Measurements from ENCODE around the gene IL33.

IL33 gene

DNA sequence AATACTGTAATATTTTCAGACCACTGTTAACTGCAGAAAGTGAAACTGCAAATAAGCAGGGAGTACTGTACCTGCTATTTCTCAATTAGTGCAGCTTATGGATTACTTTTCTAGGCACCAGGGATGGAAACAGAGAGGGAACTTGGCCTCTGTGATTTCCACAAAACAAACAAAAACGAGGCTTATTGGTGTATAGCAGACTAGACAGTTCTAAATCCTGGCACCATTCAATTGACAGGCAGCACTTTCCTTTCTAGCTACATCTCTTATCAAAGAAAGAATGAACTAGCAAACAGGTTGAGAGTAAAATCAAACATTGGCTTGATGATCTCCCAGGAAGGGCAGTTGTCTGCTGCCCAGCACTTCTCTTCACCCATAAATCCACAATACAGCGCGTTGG lies 16.0 kb upstream of the IL33 start:
- Mint-ChIP-seq H3K27ac (no peak overlapping the region), H3K4me3 (no peak overlapping the region), H3K27me3 (peaks cover 17% of the 10 kb centered on the region), H3K4me1 (ENCODE audit: low read depth) (no peaks in the 10 kb centered on the region), H3K36me3 (no peaks in the 10 kb centered on the region), H3K9me3 (ENCODE audit: low read depth) (no peaks in the 10 kb centered on the region)

DNA sequence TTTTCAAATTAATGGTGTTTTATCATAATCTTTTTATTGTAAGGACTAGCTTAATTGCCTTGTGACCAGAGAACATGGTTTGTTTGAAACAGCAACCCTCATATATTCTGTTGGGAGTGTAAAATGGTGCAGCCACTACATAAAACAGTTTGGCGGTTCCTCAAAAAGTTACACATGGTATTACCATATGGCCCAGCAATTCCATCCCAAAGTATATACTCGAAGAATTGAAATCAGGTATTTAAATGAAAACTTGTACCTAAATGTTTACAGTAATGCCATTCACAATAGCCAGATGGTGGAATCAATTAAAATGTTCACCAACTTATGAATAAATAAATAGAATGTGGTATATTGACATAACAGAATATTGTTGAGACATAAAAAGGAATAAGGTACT lies 14.8 kb upstream of the IL33 start:
- H3K27me3 Mint-ChIP-seq: peaks cover 17% of the 10 kb centered on the region
- H3K27ac Mint-ChIP-seq: no peak overlapping the region
- H3K4me1 Mint-ChIP-seq (ENCODE audit: low read depth): no peaks in the 10 kb centered on the region
- no peaks in the 10 kb centered on the region for H3K9me3 Mint-ChIP-seq (ENCODE audit: low read depth)
- H3K4me3 Mint-ChIP-seq: no peak overlapping the region
- H3K36me3 Mint-ChIP-seq: no peaks in the 10 kb centered on the region

DNA sequence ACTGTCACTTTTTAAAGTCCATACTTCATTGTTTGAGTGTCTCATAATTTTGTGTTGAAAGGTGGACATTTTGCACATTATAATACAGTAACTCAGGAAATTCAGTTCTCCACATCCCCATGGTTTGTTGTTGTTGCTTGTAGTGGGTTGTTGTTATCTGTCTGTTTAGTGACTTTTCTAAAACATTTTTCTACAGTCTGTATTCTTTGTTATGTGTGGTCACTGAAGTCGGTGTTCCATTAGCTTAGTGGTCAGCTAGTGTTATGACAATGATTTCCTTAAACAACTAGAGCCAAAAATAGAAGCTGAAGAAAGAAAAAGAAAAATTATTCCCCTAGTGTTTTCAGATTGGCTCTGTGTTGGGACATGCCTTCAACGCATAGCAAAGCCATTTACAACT lies 5.6 kb upstream of the IL33 start:
- Mint-ChIP-seq H3K9me3 (ENCODE audit: low read depth) (peaks cover 29% of the 10 kb centered on the region), H3K36me3 (peaks cover 2% of the 10 kb centered on the region)

DNA sequence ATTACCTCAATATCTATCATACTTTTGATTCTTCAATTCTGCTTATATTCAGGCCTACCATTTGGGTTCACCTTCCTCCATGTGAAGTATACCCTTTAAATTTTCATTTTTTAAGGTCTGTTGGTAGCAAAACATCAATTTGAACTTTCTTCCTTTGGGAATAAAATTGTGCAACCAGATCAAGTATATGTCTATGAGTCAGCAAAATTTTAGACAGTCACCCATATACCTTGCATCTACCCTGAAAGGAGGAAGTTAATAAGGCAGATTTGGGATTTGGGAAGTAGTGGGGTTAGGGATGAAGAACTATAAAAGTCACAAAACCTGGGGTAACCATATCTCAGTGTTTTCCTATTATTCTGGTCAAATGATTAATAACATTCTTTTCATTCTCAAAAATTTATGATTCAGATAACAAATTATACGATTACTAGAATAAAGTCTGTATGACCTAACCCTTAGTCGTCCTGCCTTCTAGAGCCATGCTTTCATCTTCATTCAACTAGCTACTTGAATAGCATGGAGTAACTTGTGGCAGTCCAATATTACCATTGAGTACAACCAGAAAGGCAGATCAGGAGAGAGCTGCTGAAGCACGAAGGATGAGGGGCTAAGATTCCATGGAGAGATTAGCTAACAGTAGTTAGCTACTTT lies 2.8 kb upstream of the IL33 start:
- Mint-ChIP-seq H3K4me3 (no peak overlapping the region), H3K27me3 (peaks cover 20% of the 10 kb centered on the region), H3K27ac (no peak overlapping the region), H3K9me3 (ENCODE audit: low read depth) (peaks cover 27% of the 10 kb centered on the region), H3K36me3 (peaks cover 2% of the 10 kb centered on the region), H3K4me1 (ENCODE audit: low read depth) (no peaks in the 10 kb centered on the region)

More for the DNA sequence above, 5.6 kb upstream of the IL33 start:
- no peak overlapping the region for H3K27ac Mint-ChIP-seq
- H3K4me3 Mint-ChIP-seq: no peak overlapping the region
- peaks cover 9% of the 10 kb centered on the region for H3K27me3 Mint-ChIP-seq
- no peaks in the 10 kb centered on the region for H3K4me1 Mint-ChIP-seq (ENCODE audit: low read depth)

DNA sequence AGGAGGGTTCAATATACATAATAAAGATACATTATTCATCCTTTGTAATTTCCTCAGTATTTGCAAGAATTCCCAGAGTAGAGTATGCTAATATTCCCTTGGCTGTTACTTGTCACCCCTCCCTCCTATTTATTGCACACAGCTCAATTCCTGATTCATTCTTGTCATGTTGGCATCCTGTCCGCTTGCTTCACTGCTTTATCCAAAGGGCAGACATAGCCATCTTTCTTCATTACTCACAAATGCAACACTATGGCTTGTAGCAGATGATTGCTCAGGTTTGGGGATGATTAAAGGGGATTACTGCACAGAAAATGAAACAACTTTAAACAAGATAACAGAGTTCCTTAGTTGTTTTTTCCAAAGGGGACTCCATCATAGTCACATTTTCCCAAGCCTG lies 1.2 kb upstream of the IL33 start:
- H3K27me3 Mint-ChIP-seq: peaks cover 23% of the 10 kb centered on the region
- no peak overlapping the region for H3K27ac Mint-ChIP-seq
- peaks cover 2% of the 10 kb centered on the region for H3K36me3 Mint-ChIP-seq
- H3K4me1 Mint-ChIP-seq (ENCODE audit: low read depth): no peaks in the 10 kb centered on the region
- peaks cover 18% of the 10 kb centered on the region for H3K9me3 Mint-ChIP-seq (ENCODE audit: low read depth)
- no peak overlapping the region for H3K4me3 Mint-ChIP-seq

DNA sequence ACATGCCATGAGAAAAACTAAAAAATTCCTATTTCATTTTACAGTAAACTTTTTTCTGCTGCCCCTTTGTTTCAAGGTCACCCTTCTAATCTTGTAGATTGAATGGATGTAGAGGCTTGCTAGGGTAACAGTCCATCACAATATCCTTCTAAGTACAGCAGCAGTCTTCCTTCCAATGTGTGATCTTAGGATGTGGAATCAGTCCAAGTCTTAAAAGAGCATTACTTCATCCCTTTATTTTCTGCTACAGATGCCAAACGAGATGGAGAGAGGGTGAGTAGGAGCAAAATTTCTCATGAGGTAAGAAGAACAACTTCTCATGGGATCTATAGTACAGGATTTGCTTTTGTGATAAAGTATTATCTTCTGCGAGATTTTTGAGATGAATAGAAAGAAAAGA lies 704 bp upstream of the IL33 start:
- H3K4me3 Mint-ChIP-seq: no peak overlapping the region
- H3K27me3 Mint-ChIP-seq: peaks cover 23% of the 10 kb centered on the region
- H3K36me3 Mint-ChIP-seq: peaks cover 2% of the 10 kb centered on the region
- H3K4me1 Mint-ChIP-seq (ENCODE audit: low read depth): no peaks in the 10 kb centered on the region
- H3K9me3 Mint-ChIP-seq (ENCODE audit: low read depth): peaks cover 15% of the 10 kb centered on the region
- no peak overlapping the region for H3K27ac Mint-ChIP-seq

DNA sequence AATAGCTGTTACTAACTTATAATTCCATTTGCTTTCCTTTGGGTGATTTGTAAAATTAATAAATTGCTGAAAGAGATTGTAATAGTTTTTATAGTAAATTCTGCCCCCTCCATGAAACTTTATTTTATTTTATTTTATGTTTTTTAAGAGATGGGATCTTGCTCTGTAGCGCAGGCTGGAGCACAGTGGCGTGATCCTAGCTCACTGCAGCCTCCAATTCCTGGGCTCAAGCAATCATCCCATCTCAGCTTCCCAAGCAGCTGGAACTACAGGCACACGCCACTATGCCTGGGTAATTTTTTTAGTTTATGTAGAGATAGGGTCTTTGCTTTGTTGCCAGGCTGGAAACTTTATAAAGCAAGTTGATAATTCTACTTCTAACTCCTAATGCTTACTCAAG lies 395 bp downstream of the IL33 start:
- peaks cover 26% of the 10 kb centered on the region for H3K27me3 Mint-ChIP-seq
- H3K4me3 Mint-ChIP-seq: no peak overlapping the region
- no peaks in the 10 kb centered on the region for H3K4me1 Mint-ChIP-seq (ENCODE audit: low read depth)
- H3K27ac Mint-ChIP-seq: no peak overlapping the region
- H3K36me3 Mint-ChIP-seq: peaks cover 2% of the 10 kb centered on the region
- H3K9me3 Mint-ChIP-seq (ENCODE audit: low read depth): peaks cover 4% of the 10 kb centered on the region

DNA sequence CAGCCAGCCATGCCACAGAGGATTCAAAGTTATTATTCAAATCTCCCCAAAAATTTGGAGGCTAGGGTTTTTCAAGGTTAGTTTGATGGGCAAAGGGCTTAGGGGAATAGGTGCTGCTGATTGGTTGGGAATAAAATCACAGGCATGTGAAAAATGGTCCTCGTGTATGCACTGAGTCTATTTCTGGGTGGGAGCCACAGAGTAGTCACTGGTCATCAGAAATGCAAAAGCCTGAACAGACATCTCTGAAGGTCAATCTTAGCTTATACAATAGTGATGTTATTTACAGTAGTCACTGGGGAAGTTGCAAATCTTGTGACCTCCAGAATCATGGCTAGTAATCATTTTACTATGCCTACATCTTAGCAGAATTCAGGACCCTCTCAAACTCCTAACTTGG lies 1.3 kb downstream of the IL33 start:
- Mint-ChIP-seq H3K27ac (no peak overlapping the region), H3K27me3 (peaks cover 26% of the 10 kb centered on the region)

DNA sequence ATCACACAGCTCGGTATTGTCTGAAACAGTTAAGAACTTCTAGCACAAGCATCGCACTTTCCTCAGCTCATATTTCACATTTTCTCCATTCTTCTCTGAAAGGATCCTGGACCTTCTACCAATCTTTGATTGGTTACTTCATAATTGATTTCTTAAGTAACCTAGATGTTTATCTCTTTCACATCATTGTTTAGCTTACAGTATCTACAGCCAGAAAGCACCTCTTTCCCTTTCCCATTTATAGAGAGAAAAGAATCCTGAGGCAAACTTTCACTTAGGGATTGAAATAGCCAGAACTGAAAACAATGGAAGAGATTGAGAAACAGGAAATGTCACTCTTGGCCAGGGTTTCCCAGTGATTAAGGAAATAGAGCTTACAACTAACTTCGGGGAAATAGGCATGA lies 2.5 kb downstream of the IL33 start:
- H3K27me3 Mint-ChIP-seq: peaks cover 24% of the 10 kb centered on the region
- no peaks in the 10 kb centered on the region for H3K9me3 Mint-ChIP-seq (ENCODE audit: low read depth)
- no peaks in the 10 kb centered on the region for H3K4me1 Mint-ChIP-seq (ENCODE audit: low read depth)
- H3K4me3 Mint-ChIP-seq: no peak overlapping the region
- H3K36me3 Mint-ChIP-seq: no peaks in the 10 kb centered on the region
- H3K27ac Mint-ChIP-seq: no peak overlapping the region

More for the DNA sequence above, 1.3 kb downstream of the IL33 start:
- H3K36me3 Mint-ChIP-seq: peaks cover 2% of the 10 kb centered on the region
- H3K9me3 Mint-ChIP-seq (ENCODE audit: low read depth): no peaks in the 10 kb centered on the region
- H3K4me1 Mint-ChIP-seq (ENCODE audit: low read depth): no peaks in the 10 kb centered on the region
- no peak overlapping the region for H3K4me3 Mint-ChIP-seq

DNA sequence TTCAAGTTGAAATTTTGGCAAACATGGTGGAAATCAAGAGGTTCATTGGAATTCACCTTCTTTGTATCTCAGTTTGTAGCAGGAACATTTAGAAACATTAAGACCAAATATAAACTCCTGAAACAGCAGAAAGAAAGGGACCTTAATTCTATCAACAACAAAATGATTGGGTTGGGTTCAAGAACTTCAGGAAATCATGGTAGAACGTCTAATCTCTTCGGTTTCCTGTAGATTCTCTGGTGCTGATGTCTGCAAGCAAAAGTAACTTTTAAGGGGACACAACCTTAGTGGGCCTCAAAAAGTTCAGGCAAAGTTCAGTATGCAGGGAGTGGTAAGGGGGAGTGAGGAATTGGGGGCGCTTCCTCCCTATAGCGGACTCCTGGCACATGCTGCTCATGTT lies 3.4 kb downstream of the IL33 start:
- Mint-ChIP-seq H3K9me3 (ENCODE audit: low read depth) (no peaks in the 10 kb centered on the region), H3K27me3 (peaks cover 22% of the 10 kb centered on the region), H3K27ac (no peak overlapping the region), H3K36me3 (no peaks in the 10 kb centered on the region), H3K4me3 (no peak overlapping the region), H3K4me1 (ENCODE audit: low read depth) (no peaks in the 10 kb centered on the region)

DNA sequence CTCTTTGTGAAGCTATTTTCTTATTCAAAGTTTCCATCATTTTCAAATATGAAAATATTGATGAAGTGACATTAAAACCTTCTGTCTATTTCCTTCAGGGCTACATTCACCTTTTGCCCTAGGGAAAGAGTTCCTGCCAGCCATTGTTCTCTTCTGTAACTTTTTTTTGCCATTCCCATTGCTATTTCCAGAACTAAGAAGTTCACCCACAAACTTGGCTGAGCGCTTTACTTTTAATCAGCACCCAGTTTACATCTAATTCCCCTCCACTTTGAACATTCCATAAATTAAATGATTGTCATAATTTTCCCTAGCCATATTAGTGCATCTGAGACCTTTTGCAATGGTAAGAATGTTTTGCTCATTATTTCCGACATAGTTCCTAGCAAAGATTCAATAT lies 4.4 kb downstream of the IL33 start:
- Mint-ChIP-seq H3K27ac (no peak overlapping the region), H3K9me3 (ENCODE audit: low read depth) (no peaks in the 10 kb centered on the region), H3K4me1 (ENCODE audit: low read depth) (no peaks in the 10 kb centered on the region), H3K4me3 (no peak overlapping the region), H3K27me3 (peaks cover 18% of the 10 kb centered on the region), H3K36me3 (no peaks in the 10 kb centered on the region)

DNA sequence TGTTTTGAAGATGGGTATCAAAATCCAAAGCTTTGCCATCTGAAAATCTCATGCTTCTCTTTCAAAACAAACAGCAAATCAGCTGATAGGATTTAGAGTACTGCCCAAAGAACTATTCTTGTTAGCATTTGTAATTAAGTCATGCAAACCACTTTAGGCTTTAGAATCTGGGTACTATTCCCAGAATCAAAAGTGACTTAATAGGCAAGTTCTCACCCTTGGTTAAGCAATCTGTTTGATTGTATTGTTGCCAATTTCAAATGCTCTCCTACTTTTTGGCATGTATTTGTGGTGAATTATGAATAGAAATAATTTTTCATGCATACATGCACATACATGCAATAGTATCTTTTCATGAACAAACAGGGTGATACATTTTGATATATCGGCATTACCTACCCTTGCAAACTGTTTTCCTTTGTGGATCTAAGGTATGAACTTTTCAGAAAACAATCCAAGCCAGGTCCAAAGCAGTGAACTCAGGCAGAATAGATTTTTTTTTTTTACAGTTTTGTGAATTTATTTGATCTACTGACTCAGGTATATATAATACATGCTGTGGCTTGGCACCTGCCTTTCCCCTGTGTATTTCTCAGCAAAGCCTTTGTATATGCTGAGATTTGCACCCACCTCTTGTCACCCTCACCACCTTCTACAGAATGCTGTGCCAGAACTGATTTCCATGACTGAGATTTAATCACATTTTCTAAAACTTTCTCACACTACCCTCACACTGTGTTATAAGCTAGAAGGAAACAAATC lies 9.0 kb downstream of the IL33 start:
- Mint-ChIP-seq H3K27ac (no peak overlapping the region), H3K4me3 (no peak overlapping the region), H3K4me1 (ENCODE audit: low read depth) (no peaks in the 10 kb centered on the region), H3K36me3 (no peaks in the 10 kb centered on the region), H3K9me3 (ENCODE audit: low read depth) (no peaks in the 10 kb centered on the region), H3K27me3 (peaks cover 9% of the 10 kb centered on the region)

DNA sequence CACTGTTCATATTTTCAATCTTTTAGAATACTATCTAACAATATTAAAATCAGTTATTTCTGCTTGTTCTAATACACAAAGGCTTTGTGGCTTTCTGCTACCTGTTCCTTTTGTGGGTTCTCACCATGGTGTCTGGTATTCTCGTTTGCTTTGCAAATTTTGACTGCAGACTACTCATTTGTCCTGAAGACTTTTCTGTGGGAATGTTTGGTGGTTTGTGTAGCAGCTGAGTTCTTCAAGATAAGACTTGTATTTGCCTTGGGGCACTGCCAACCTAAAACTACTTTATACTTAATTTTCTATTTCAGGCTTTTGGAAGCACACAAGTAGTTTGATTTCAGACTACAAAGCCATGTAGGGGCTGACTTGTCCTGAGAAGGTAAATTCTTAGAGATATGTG lies 11.1 kb downstream of the IL33 start:
- Mint-ChIP-seq H3K27me3 (peaks cover 6% of the 10 kb centered on the region), H3K36me3 (no peaks in the 10 kb centered on the region), H3K27ac (no peak overlapping the region), H3K9me3 (ENCODE audit: low read depth) (no peaks in the 10 kb centered on the region), H3K4me3 (no peak overlapping the region), H3K4me1 (ENCODE audit: low read depth) (no peaks in the 10 kb centered on the region)

DNA sequence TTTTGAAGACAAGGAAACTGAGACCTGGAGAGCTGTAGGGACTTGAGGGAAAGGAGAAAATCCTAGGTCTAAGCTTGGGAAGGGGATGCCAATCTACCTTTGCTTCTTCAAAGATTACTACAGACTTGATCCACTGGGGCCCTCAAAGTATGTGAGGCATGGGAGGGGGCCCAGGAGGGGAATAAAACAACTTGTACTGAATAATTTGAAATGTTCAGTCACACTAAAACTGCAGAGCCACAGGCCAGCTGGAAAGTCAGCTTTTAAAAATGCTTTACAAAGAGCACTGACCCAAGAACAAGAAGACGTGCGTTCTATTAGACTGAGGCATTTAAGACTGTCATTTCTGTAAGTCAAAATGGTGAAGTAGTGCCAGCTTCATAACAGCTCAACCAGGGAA lies 13.6 kb downstream of the IL33 start:
- Mint-ChIP-seq H3K36me3 (no peaks in the 10 kb centered on the region), H3K27me3 (peaks cover 6% of the 10 kb centered on the region), H3K4me1 (ENCODE audit: low read depth) (no peaks in the 10 kb centered on the region), H3K4me3 (no peak overlapping the region), H3K9me3 (ENCODE audit: low read depth) (no peaks in the 10 kb centered on the region), H3K27ac (no peak overlapping the region)

DNA sequence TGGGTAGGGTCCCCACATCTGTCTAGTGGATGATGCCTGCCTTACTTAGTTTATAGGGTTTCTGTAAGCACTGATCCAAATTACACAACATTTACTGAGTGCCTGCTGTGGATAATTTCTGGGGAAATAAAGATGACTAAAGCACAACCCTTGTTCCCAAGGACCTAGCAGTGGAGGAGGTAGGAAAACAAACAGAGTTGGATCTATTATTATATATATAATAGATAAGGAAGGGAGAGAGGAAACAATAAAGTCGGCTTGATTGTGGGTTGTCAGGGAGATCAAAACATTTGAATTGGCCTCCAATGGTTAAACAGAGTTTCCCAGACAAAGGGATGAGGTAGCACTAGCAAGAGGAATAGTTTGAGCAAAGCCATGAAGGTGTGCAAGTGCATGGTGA lies 14.0 kb downstream of the IL33 start:
- Mint-ChIP-seq H3K4me1 (ENCODE audit: low read depth) (no peaks in the 10 kb centered on the region), H3K4me3 (no peak overlapping the region), H3K9me3 (ENCODE audit: low read depth) (no peaks in the 10 kb centered on the region), H3K36me3 (no peaks in the 10 kb centered on the region), H3K27ac (no peak overlapping the region), H3K27me3 (peaks cover 6% of the 10 kb centered on the region)
